ENCODE data around the gene ACSM4.

The ACSM4 gene

GRCh38 chr12:7339675-7340074, 35.8 kb downstream of the ACSM4 start:
- no peak for DNase-seq (ENCODE audit: low spot score)

- DNase-seq (ENCODE audit: low spot score) = no peak
Measured at GRCh38 chr12:7344833-7345606, 41.1 kb downstream of the ACSM4 start.

- DNase-seq (ENCODE audit: low spot score) = no peak
Measured at GRCh38 chr12:7346551-7347225, 42.8 kb downstream of the ACSM4 start.

- no peak for DNase-seq (ENCODE audit: low spot score)
Measured at GRCh38 chr12:7349418-7349817, 45.5 kb downstream of the ACSM4 start.

GRCh38 chr12:7351177-7351576, 47.3 kb downstream of the ACSM4 start:
- no peak for DNase-seq (ENCODE audit: low spot score)

- no peak for DNase-seq (ENCODE audit: low spot score)
Measured at GRCh38 chr12:7352661-7353060, 48.8 kb downstream of the ACSM4 start.

- DNase-seq (ENCODE audit: low spot score) = no peak
Measured at GRCh38 chr12:7354529-7354928, 50.7 kb downstream of the ACSM4 start.

GRCh38 chr12:7361265-7361664, 57.4 kb downstream of the ACSM4 start:
- no peak for DNase-seq (ENCODE audit: low spot score)

- no peak for DNase-seq (ENCODE audit: low spot score)
Measured at GRCh38 chr12:7362734-7363133, 58.9 kb downstream of the ACSM4 start.

- DNase-seq (ENCODE audit: low spot score) = peak; percentile 27
Measured at GRCh38 chr12:7369274-7369729, 65.4 kb downstream of the ACSM4 start.

- no peak for DNase-seq (ENCODE audit: low spot score)
Measured at GRCh38 chr12:7373226-7373625, 69.4 kb downstream of the ACSM4 start.

GRCh38 chr12:7374423-7375144, 70.7 kb downstream of the ACSM4 start:
- peak; percentile 64 for DNase-seq (ENCODE audit: low spot score)

GRCh38 chr12:7375145-7375543, 71.3 kb downstream of the ACSM4 start:
- DNase-seq (ENCODE audit: low spot score) = no peak

- DNase-seq (ENCODE audit: low spot score) = no peak
Measured at GRCh38 chr12:7376196-7376595, 72.3 kb downstream of the ACSM4 start.

All from LoVo (cell line).